ENCODE data around the gene TMEM163. TPM values are rescaled to one million over a fixed set of nuclear protein-coding genes. Genes with fewer than 3 reads are reported as not detected.

The TMEM163 gene
- total RNA-seq, 2 donors from 2014 or later: 0.55 to 23.1 TPM

GRCh38 chr2:134410831-134411231 is 308.0 kb downstream of the TMEM163 start:
- Histone ChIP-seq H3K36me3 (no peaks in the 10 kb centered on the region), H3K9me3 (no peaks in the 10 kb centered on the region), H3K4me1 (replicated peaks) (no peaks in the 10 kb centered on the region), H3K4me3 (no peak overlapping the region), H3K27me3 (replicated peaks; ENCODE audit: insufficient read depth) (no peaks in the 10 kb centered on the region), H3K27ac (no peak overlapping the region)
- TF ChIP-seq POLR2A (IDR thresholded peaks at IDR 0.05): no peak
- TF ChIP-seq CTCF (IDR thresholded peaks at IDR 0.05): no peak
- no peak for TF ChIP-seq POLR2AphosphoS5 (IDR thresholded peaks at IDR 0.05)
- 65% methylated on average over 5 of the region's 5 CpGs for WGBS
- intact Hi-C loops (cut with DNase I): loop anchor here (1.0 to 5.0 kb wide), 3 partner anchors 34 to 524 kb away; no protein-coding TSS in a partner anchor
- no peak for DNase-seq (ENCODE audit: low spot score)

DNA sequence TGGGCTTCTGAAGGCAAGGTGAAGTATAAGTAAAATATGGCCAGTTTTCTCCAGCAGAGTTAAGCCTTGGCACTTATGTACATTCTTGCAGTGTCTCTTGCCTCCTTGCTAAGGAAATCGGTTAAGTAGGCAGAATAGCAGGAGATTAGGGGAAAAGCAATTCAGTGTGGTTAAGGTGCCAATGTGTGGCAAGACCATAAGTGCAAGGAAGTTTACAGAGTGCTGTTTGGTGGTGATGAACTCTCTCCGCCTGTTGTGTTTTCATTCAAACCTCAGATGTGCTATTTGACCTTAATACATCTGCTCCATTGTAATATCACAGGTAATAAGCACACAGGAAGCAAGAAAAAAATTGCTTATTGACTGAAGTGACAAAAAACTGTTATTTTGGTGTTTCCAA is 308.8 kb downstream of the TMEM163 start:
- DNase-seq (ENCODE audit: low spot score): no peak
- intact Hi-C loops (cut with DNase I): loop anchor here (5.0 kb wide), 2 partner anchors 33 to 523 kb away; no protein-coding TSS in a partner anchor
- no peak overlapping the region for H3K27ac ChIP-seq

DNA sequence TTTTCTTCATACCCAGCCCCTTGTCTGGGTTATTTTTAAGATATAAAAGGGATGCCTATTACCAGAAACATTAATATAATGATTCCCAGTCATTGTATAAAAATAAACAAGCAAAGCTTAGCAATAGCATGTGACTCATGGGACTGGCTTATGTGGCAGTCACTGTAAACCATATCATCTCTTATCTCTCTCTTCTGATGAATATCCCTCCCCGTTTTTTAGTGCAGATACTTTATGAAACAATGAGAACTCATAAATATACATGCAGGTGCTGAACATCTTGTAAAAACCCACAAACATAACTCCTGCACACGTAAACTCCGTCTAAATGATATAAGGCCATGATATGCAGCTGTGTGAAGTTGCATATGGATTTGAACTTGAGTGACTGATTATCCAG is 310.0 kb downstream of the TMEM163 start:
- no peak for DNase-seq (ENCODE audit: low spot score)
- Histone ChIP-seq H3K27me3 (replicated peaks; ENCODE audit: insufficient read depth) (no peaks in the 10 kb centered on the region), H3K4me3 (no peak overlapping the region), H3K9me3 (no peaks in the 10 kb centered on the region), H3K27ac (no peak overlapping the region), H3K36me3 (no peaks in the 10 kb centered on the region), H3K4me1 (replicated peaks) (no peaks in the 10 kb centered on the region)
- intact Hi-C loops (cut with DNase I): no loop called here
- no peak for TF ChIP-seq CTCF (IDR thresholded peaks at IDR 0.05)
- no peak for TF ChIP-seq POLR2AphosphoS5 (IDR thresholded peaks at IDR 0.05)
- no peak for TF ChIP-seq POLR2A (IDR thresholded peaks at IDR 0.05)
- 49% methylated on average over 3 of the region's 3 CpGs for WGBS

More for the DNA sequence above, 308.8 kb downstream of the TMEM163 start:
- Histone ChIP-seq H3K27me3 (replicated peaks; ENCODE audit: insufficient read depth) (no peaks in the 10 kb centered on the region), H3K36me3 (no peaks in the 10 kb centered on the region), H3K4me3 (no peak overlapping the region), H3K9me3 (no peaks in the 10 kb centered on the region), H3K4me1 (replicated peaks) (no peaks in the 10 kb centered on the region)
- 77% methylated on average over 2 of the region's 2 CpGs for WGBS
- no peak for TF ChIP-seq POLR2AphosphoS5 (IDR thresholded peaks at IDR 0.05)
- TF ChIP-seq POLR2A (IDR thresholded peaks at IDR 0.05): no peak
- TF ChIP-seq CTCF (IDR thresholded peaks at IDR 0.05): no peak

DNA sequence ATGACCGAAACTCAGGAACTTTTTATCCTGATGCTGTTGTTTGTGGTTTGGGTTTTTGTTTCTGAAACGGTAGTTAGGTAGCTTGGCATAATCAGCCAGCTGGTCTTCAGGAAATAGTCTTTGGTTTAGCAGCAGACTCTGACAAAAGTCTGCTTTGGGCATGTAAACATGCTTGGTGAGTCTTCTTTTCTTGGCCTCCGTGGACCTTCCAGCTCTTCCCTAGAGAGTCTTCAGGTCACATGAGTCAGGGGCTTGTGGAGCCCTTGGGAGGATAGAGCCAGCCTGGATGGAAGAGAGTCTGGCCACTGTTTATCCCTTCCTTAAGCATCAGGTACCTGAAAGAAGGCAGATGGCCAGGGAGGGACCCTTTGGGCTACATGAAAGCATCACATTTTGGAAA is 310.4 kb downstream of the TMEM163 start:
- TF ChIP-seq POLR2AphosphoS5 (IDR thresholded peaks at IDR 0.05): no peak
- no peak for TF ChIP-seq POLR2A (IDR thresholded peaks at IDR 0.05)
- TF ChIP-seq CTCF (IDR thresholded peaks at IDR 0.05): no peak
- intact Hi-C loops (cut with DNase I): no loop called here
- no peaks in the 10 kb centered on the region for H3K36me3 ChIP-seq
- H3K4me1 ChIP-seq (replicated peaks): no peaks in the 10 kb centered on the region
- no peak for DNase-seq (ENCODE audit: low spot score)
- 72% methylated on average over 3 of the region's 3 CpGs for WGBS
- H3K4me3 ChIP-seq: no peak overlapping the region
- H3K27me3 ChIP-seq (replicated peaks; ENCODE audit: insufficient read depth): no peaks in the 10 kb centered on the region
- H3K27ac ChIP-seq: no peak overlapping the region
- no peaks in the 10 kb centered on the region for H3K9me3 ChIP-seq

GRCh38 chr2:134407154-134407890 is 311.5 kb downstream of the TMEM163 start:
- intact Hi-C loops (cut with DNase I): no loop called here
- H3K9me3 ChIP-seq: no peaks in the 10 kb centered on the region

More at GRCh38 chr2:134407154-134407890, 311.5 kb downstream of the TMEM163 start:
- Histone ChIP-seq H3K36me3 (no peaks in the 10 kb centered on the region), H3K4me3 (no peak overlapping the region), H3K27me3 (replicated peaks; ENCODE audit: insufficient read depth) (no peaks in the 10 kb centered on the region), H3K4me1 (replicated peaks) (no peaks in the 10 kb centered on the region), H3K27ac (no peak overlapping the region)
- 90% methylated on average over 4 of the region's 4 CpGs for WGBS
- no peak for TF ChIP-seq POLR2A (IDR thresholded peaks at IDR 0.05)
- TF ChIP-seq POLR2AphosphoS5 (IDR thresholded peaks at IDR 0.05): no peak
- TF ChIP-seq CTCF (IDR thresholded peaks at IDR 0.05): no peak
- no peak for DNase-seq (ENCODE audit: low spot score)
